ENCODE measurements around the gene UBAC1.
A peak's percentile ranks its signal among the peaks of the same experiment; 100 is the strongest.

Gene UBAC1

DNA sequence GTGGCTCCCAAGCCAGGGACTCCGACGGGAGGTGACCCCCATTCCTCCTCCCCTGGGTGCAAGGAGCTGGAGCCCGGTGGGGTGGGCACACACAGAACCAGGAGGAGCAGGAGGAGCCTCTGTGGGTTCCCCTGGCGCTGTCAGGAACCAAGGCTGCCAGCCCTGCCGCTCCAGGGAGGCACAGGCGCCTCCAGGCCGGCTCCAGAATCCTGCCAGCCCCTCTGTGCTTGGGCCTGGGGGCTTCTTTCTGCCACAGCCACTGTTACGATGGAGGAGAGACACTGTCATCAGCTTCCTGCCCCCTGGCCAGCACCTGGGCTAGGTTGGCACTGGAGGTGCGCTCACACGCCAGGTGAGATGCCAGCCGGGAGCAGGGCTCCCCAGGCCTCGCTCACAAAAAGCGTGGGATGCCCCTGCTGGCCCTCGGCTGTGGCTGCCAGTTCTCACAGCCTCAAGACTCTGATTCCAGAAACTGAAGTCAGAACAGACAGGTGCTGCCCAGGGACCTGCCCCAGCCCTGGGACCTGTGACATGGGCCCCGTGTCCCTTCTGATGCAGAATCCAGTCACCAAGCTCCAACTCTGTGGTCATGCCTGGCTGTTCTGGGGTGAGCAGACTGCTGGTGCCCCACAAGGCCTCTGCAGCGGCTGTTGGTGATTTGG is 37.4 kb upstream of the UBAC1 start:
- H3K4me3 Mint-ChIP-seq, result no peak overlapping the region
- no peak for DNase-seq (ENCODE audit: low spot score in 2 of 2)
- ATAC-seq, result no peak
- H3K27ac Mint-ChIP-seq, result no peak overlapping the region
- H3K9me3 Mint-ChIP-seq, result no peaks in the 10 kb centered on the region
- H3K36me3 Mint-ChIP-seq, result no peaks in the 10 kb centered on the region
- peaks cover 6% of the 10 kb centered on the region for H3K4me1 Mint-ChIP-seq

DNA sequence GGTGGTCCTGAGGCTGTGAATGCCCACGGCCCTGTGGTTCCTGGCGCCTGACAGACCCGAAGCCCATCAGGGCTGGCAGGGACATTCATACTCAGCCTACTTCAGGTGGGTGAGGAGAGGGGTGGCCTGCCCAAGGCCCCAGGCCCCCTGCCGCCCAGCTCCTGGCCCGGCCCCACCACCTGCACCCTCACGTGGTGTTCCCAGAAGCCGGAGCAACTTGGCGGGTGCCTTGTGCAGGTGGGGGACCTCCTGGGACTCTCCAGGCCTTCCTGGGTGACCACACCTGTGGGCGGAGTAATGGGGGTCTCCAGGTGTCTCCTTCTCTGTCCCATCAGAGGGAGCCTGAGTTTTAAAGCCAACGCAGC is 36.8 kb upstream of the UBAC1 start:
- peaks cover 6% of the 10 kb centered on the region for H3K4me1 Mint-ChIP-seq
- no peaks in the 10 kb centered on the region for H3K9me3 Mint-ChIP-seq
- ATAC-seq (no peak), DNase-seq (ENCODE audit: low spot score in 2 of 2) (no peak)
- no peak overlapping the region for H3K27ac Mint-ChIP-seq
- no peaks in the 10 kb centered on the region for H3K36me3 Mint-ChIP-seq
- no peak overlapping the region for H3K4me3 Mint-ChIP-seq

DNA sequence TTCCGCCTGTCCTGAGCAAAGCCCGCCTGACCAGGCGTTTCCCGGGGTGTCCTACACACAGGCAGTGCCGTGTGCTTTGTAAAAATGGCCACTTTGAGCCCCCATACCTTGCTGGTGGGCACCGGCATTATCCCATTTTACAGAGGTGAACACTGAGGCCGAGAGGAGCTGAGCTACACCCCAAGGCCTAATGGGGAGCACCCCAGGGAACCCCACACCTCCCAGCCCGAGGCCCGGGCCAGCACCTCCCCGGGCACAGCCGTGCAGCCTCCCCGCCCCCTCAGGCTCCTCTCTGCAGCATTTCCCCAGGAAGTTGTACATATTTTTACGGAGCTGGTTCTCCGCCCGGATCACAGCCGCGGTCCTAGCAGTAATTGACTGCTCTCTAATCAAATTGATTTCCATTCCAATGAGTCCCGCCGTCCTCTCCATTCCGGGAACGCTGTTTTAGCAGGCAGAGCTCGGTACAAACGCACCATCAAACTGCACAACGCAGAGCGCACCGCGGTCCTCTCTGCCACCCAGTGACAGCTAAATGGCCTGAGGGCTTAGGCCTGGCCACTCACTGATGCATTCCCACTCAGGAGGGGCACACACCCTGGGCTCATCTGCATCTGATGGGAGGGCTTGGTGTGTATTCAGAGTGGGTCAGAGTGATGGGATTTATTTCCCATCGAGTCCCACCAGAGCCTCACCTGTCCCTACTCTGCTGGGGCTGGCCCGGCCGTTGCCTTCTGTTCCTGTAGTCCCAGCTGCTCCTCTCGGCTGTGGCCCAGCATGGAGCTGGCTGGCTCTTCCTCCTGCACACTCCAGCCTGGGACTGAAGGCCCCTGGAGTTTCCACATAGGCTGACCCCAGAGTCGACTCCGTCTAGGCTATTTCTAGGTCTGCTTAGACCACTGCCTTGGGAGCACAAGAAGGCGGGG is 36.2 kb upstream of the UBAC1 start:
- H3K36me3 Mint-ChIP-seq, result no peaks in the 10 kb centered on the region
- H3K27ac Mint-ChIP-seq, result no peak overlapping the region
- no peak for ATAC-seq
- H3K4me3 Mint-ChIP-seq, result no peak overlapping the region
- H3K9me3 Mint-ChIP-seq, result no peaks in the 10 kb centered on the region
- no peak for DNase-seq (ENCODE audit: low spot score in 2 of 2)
- H3K4me1 Mint-ChIP-seq, result peaks cover 10% of the 10 kb centered on the region

DNA sequence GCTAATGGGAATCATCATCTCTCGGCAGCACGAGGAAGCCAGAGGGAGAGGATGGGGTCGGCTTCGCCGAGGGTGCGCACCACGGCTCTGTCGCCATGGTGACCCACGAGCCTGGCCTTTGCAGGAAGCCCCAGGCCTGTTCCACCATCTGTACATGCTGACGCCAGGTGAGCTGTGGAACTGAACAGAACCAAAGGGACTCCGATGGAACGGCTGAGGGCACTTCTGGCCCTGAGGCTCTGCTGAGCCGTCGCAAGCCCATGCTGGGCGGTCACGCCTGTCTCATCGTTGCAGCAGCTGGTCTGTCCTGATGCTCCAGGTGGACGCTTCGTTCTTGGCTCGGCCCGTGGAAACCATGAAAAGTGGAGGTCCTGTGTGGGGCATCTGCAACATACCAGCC is 34.6 kb upstream of the UBAC1 start:
- Mint-ChIP-seq H3K27ac (no peak overlapping the region), H3K9me3 (no peaks in the 10 kb centered on the region), H3K4me1 (peaks cover 16% of the 10 kb centered on the region), H3K36me3 (no peaks in the 10 kb centered on the region), H3K4me3 (no peak overlapping the region)
- DNase-seq (ENCODE audit: low spot score in 2 of 2) (no peak), ATAC-seq (no peak)

DNA sequence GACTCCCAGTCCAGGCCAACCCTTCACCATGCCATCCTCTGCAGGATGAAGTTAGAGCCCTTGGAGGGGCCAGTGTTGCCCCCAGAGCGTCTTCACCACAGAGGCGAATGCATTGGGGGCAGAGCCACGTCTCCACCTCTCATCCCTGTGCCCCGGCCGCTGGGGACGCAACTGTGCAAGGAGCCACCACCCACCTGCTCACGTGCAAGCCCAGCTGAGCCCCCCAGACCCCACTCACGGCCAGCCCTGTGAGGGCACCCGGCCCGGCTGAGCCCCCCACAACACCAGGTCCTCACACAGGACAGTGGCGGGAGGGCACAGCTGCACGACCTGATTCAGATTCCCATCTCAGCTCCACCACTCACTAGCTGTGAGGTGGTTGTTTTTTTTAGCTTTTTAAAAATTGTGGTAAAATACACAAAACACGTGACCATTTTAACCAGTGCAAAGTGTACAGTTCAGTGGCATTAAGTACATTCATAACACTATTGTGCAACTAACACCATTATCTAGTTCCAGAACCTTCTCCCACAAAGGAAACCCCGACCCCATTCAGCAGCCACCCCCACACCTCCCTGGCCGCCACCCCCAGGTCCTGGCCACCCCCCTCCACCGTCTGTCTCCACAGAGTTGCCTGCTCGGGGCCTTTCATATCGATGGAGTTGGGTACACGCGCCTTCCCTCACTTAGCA is 33.5 kb upstream of the UBAC1 start:
- ATAC-seq, result no peak
- DNase-seq (ENCODE audit: low spot score in 2 of 2), result no peak
- Mint-ChIP-seq H3K4me3 (no peak overlapping the region), H3K36me3 (no peaks in the 10 kb centered on the region), H3K27ac (no peak overlapping the region), H3K9me3 (no peaks in the 10 kb centered on the region), H3K4me1 (peaks cover 16% of the 10 kb centered on the region)

DNA sequence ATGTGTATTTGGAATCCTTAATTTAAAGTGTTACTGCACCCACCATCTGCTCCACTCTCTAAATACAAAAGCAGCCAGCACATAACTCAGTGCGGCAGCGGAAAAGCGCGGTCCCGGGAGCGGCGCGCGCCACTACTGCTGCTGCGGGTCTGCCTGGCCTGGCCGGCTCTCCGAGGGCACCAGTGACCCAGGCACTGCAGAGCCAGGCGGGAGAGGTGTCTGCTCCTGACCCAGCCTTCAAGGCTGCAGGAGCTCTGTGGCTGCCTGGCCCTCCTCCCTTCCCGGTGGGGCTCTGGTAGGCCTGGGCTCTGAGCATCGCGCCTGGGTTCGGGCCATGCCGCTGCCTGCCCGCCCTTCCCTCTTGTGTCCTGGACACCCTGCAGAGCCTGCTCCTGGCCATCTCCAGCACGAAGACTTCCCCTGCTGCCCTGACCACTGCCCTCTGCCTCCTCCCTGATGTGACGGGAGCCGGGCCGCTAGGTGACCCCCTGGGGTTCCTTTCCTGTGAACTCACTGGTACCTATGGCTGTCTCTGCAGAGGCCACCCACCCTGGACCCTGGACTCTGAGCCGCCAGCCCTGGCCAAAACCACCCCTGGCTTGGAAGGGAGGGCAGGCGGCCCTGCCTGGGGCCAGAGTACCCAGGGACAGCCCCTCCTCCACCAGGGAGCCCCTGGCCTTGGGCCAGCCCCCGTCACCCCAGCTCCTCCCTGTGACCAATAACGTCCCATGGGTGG is 32.8 kb upstream of the UBAC1 start:
- Mint-ChIP-seq H3K9me3 (no peaks in the 10 kb centered on the region), H3K4me3 (no peak overlapping the region), H3K4me1 (peaks cover 16% of the 10 kb centered on the region), H3K27ac (no peak overlapping the region), H3K36me3 (no peaks in the 10 kb centered on the region)
- ATAC-seq (no peak), DNase-seq (ENCODE audit: low spot score in 2 of 2) (no peak)

DNA sequence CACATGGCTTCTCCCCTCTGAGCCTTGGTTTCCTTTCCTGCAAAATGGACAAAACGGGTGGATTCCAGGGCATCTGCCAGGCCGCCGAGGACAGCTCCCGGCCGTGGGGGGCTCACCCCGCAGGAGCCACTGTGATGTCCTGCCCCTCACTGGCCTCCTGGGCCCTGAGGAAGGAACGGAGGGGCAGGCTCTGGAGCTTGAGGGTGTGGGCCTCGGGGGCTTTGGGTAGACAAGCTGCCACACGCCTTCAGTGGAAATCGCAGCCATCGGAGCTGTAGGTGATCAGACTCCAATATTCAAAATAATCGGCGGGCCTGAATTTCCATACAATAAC is 32.2 kb upstream of the UBAC1 start:
- H3K9me3 Mint-ChIP-seq, result no peaks in the 10 kb centered on the region
- peaks cover 16% of the 10 kb centered on the region for H3K4me1 Mint-ChIP-seq
- no peak overlapping the region for H3K4me3 Mint-ChIP-seq
- H3K36me3 Mint-ChIP-seq, result no peaks in the 10 kb centered on the region
- DNase-seq (ENCODE audit: low spot score in 2 of 2) (no peak), ATAC-seq (no peak)
- no peak overlapping the region for H3K27ac Mint-ChIP-seq

DNA sequence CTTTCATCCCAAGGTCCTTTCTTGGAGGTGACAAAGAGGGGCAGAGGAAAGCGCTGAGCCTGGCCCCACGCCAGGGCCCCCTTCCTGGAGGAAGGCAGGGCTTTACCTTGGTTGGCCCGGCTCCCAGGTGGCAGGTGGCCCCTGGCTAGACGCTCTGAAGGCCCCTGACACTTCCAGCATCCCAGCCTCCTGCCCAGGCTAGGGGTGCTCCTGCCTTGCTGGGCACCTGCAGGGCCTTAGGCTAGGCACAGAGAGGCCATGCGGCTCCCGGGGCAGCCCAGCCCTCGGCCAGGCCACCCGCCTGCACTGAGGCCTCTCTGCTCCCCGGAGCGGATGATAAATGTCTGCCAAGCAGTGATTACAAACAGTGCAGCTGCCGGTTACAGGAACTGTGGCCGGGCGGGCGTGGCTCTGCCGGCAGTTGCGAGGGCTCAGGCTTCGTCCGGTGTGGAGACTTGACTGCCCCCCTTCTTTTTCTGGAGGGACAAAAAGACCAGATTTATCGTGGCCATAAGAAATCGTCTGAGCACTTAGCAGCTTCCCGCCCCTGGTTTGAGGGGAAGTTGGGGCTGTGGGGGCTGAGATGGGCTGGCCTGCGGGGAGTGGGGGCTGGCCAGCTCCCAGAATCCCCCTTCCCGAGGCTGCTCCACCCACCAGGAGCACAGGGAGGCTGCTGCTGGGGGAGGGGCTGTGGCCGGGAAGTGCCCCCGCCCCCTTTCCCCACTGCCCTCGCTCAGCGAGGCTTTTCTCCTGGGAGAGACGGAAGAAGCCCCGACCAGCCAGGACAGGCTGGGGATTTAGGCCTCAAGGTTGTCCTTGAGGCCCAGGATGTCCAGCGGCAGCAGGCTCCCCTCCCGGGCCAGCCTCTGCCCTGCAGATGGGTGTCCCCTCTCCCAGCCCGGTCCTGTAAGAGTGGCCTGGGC is 31.6 kb upstream of the UBAC1 start:
- peaks cover 16% of the 10 kb centered on the region for H3K4me1 Mint-ChIP-seq

DNA sequence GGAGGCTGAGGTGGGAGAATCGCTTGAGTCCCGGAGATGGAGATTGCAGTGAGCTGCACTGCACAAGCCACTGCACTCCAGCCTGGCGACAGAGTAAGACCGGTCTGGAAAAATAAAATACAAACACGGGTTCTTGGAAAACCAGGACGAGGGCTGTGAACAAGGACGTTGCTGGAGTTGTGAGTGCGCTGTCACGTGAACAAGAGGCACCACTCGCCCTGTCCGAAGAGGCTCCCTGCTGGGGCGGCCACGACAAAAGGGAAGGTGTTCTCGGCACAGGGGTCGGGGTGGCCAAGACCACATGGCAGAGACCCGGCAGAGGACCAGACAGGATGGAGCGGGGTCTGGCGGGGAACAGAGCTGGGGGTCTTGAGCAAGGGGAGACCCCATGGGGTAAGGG is 30.6 kb upstream of the UBAC1 start:
- H3K27ac Mint-ChIP-seq, result peak overlapping the region; percentile 37
- H3K4me1 Mint-ChIP-seq, result peaks cover 16% of the 10 kb centered on the region
- DNase-seq (ENCODE audit: low spot score in 2 of 2), result no peak

More for the DNA sequence above, 31.6 kb upstream of the UBAC1 start:
- Mint-ChIP-seq H3K27ac (peak overlapping the region; percentile 52), H3K9me3 (no peaks in the 10 kb centered on the region), H3K4me3 (peak overlapping the region; percentile 51), H3K36me3 (no peaks in the 10 kb centered on the region)
- DNase-seq (ENCODE audit: low spot score in 2 of 2), result peak; percentile 38 to 69
- ATAC-seq, result peak; percentile 79

DNA sequence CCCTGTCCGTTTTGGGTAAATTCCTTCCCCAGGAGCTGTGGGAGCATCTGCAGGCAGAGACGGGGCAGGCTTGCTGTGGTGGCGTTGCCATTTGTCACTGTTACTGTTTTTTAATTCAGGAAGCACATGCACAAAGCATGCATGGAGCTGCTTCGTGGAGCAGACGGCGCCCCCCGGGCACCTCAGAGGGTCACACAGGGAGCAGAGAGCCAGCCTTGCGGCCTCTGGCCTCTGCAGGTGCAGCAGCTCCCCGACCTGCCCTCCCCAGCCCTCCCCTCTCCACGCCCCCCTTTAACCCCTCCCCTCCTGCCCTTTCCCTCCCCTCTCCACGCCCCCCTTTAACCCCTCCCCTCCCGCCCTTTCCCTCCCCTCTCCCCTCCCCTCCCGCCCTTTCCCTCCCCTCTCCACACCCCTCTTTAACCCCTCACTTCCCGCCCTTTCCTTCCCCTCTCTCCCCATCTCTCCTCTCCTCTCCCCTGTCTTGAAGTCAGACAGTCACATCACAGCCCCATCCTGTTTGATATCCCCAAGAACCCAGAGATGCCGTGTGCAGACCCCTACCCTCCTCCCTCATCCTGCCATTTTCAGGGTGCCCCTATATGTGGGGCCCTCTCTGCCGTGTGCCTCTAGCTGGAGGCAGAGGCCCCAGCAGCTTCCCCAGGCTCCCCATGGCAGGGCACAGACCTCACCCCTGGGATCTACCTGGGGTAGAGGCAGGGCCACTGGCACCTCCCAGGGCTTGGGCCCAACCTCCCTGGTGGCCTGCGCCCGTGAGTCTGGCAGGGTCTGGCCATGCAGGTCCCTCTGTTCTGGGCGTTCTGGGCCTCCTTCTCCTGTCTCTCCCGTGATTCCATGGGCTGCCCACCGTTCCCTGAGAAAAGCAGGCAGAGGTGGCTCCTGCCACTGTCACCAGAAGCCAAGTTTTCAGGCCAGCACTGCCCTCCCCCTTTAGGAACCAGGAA is 29.6 kb upstream of the UBAC1 start:
- no peaks in the 10 kb centered on the region for H3K9me3 Mint-ChIP-seq
- H3K36me3 Mint-ChIP-seq, result no peaks in the 10 kb centered on the region
- ATAC-seq (peak; percentile 27), DNase-seq (ENCODE audit: low spot score in 2 of 2) (peak in 1 of 2 donors; percentile 56)
- no peak overlapping the region for H3K4me3 Mint-ChIP-seq
- H3K27ac Mint-ChIP-seq, result no peak overlapping the region
- peaks cover 16% of the 10 kb centered on the region for H3K4me1 Mint-ChIP-seq

More for the DNA sequence above, 30.6 kb upstream of the UBAC1 start:
- no peak overlapping the region for H3K4me3 Mint-ChIP-seq
- H3K9me3 Mint-ChIP-seq, result no peaks in the 10 kb centered on the region
- no peaks in the 10 kb centered on the region for H3K36me3 Mint-ChIP-seq
- no peak for ATAC-seq

DNA sequence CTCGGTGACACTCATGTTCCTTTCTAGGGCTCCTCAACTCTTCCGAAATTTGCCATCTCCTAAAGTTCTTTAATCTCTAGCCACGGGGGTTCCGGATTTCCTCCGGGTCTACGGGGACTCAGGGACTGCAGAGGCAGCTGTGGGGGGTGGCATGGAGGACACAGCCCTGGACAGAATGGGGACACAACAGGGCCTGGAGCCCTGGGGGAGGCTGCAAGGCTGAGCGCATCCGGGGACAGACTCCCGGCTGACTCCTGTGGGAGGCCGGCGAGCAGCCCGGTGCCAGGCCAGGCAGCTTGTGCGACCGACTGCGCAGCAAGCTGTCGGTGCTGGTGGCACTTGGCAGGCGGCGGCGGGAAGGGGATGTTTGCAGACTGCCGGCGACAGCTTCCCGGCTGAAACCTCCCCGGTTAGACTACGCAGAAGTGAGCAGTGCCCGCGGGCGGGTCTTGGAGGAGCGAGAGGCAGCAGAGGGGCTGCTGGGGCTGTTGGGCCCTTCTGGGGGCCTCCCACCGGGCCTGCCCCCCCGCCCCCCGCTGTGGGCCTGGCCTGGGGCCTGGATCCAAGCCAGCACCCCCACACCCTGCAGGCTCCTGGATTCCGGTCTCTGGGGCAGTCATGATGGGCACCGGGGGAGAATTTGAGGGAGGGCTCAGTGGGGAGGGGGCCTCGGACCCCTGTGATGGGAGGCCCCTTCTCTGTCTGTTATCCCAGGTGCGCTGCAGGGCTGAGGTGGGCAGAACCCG is 28.7 kb upstream of the UBAC1 start:
- Mint-ChIP-seq H3K36me3 (no peaks in the 10 kb centered on the region), H3K9me3 (no peaks in the 10 kb centered on the region), H3K27ac (no peak overlapping the region), H3K4me1 (peaks cover 15% of the 10 kb centered on the region), H3K4me3 (no peak overlapping the region)
- DNase-seq (ENCODE audit: low spot score in 2 of 2) (no peak), ATAC-seq (peak; percentile 4)

DNA sequence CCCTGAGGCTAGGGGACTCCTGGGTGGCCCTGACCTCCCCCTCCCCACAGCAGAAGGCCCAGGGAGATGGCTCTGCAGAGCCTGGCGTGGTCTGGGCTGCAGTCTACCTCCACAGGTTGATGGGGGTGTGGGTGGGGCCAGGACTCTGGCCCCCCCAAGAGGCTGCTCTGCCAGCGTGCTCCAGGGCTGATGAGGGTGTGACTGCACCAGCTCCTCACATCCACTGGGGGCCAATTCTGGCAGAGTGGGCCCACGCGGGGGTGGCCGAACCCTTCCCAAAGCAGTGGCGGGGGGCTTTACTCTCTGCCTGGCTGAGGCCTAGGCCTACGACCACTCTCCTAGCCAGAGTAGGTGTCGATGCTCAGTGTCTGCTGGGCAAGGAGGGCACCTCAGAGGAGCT is 28.0 kb upstream of the UBAC1 start:
- Mint-ChIP-seq H3K27ac (no peak overlapping the region), H3K4me1 (peaks cover 10% of the 10 kb centered on the region), H3K9me3 (no peaks in the 10 kb centered on the region), H3K36me3 (no peaks in the 10 kb centered on the region), H3K4me3 (no peak overlapping the region)
- DNase-seq (ENCODE audit: low spot score in 2 of 2), result no peak
- ATAC-seq, result no peak

DNA sequence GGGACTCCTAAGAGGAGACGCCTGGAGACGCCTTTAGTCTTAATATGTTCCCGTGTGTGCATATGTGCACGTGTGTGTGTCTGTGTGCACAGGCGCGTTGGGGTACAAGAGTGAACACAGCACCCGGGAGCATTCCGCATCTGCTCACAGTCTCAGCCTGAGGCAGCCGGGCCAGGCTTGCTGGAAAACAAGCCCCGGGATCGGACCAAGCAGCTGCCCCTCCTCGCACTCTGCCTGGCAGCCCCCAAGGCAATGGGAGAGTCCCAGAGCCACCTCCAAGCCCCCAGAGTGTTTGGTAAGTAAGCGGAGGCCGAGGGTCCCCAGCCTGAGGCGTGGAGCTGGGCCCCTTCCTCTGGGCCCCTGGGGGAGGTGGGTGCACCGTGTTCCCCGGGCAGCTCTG is 27.3 kb upstream of the UBAC1 start:
- ATAC-seq, result no peak
- H3K9me3 Mint-ChIP-seq, result no peaks in the 10 kb centered on the region
- no peak overlapping the region for H3K27ac Mint-ChIP-seq
- peaks cover 10% of the 10 kb centered on the region for H3K4me1 Mint-ChIP-seq
- no peaks in the 10 kb centered on the region for H3K36me3 Mint-ChIP-seq
- H3K4me3 Mint-ChIP-seq, result no peak overlapping the region
- no peak for DNase-seq (ENCODE audit: low spot score in 2 of 2)
